ENCODE results near the gene ZNF365.

DNA sequence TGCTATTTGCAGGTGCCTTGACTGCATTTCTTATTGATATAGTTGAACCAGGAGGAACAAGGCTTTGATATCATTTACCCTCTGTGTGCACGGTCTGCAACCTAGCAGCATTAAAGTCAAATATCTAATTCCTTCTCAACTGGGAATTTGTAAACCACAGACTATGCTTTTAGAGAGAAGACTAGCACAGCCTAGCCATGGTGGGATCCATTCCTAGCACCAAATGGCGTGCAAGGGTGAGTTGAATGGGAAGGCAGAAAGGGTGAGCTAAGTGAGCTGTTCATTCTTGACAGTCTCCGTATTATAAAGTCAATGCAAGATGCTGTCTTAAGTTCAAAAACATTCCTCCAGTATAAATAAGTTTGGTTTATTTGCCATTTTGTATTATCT, 2.9 kb downstream of the ZNF365 start:
- TF ChIP-seq POLR2AphosphoS5 (IDR thresholded peaks at IDR 0.05; ENCODE audit: low read depth, low read length) (no peak), REST (IDR thresholded peaks at IDR 0.05; ENCODE audit: insufficient read depth in 1 of 2, low read depth in 2 of 2, low read length in 1 of 2) (no peak)
- TF ChIP-seq, protein P1, sequence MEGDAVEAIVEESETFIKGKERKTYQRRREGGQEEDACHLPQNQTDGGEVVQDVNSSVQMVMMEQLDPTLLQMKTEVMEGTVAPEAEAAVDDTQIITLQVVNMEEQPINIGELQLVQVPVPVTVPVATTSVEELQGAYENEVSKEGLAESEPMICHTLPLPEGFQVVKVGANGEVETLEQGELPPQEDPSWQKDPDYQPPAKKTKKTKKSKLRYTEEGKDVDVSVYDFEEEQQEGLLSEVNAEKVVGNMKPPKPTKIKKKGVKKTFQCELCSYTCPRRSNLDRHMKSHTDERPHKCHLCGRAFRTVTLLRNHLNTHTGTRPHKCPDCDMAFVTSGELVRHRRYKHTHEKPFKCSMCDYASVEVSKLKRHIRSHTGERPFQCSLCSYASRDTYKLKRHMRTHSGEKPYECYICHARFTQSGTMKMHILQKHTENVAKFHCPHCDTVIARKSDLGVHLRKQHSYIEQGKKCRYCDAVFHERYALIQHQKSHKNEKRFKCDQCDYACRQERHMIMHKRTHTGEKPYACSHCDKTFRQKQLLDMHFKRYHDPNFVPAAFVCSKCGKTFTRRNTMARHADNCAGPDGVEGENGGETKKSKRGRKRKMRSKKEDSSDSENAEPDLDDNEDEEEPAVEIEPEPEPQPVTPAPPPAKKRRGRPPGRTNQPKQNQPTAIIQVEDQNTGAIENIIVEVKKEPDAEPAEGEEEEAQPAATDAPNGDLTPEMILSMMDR (IDR thresholded peaks at IDR 0.05), result no peak

Data from Panc1 (cell line).